HG03095 (cell line): ENCODE results near the gene PARM1.

Source experiments
- ATAC-seq: cut with Tn5 transposase; IDR thresholded peaks from one replicate; pipeline ENCODE4 v1.9.1; 2021; ENCODE audit warnings: moderate library complexity; ENCODE audit not compliant: unreplicated experiment

PARM1 gene

DNA sequence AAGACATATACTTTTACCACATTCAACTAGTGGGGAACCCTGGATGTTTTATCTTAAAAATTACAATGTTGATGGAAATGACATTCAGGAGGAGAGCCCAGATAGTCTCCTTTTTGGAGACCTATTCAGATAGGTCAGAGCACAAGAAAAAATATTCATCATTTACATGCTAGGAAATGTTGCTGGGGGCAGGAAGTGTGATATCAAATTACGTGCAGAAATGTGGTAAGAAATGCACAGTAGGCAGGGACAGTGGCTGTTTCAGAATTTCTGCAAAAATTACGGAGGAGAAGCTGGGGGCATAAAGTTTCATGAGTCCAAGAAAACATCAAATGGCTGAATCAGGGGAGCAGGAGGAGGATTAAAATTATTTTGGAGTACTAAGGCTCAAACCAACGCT is 8.2 kb downstream of the PARM1 start:
- ATAC-seq = no peak

DNA sequence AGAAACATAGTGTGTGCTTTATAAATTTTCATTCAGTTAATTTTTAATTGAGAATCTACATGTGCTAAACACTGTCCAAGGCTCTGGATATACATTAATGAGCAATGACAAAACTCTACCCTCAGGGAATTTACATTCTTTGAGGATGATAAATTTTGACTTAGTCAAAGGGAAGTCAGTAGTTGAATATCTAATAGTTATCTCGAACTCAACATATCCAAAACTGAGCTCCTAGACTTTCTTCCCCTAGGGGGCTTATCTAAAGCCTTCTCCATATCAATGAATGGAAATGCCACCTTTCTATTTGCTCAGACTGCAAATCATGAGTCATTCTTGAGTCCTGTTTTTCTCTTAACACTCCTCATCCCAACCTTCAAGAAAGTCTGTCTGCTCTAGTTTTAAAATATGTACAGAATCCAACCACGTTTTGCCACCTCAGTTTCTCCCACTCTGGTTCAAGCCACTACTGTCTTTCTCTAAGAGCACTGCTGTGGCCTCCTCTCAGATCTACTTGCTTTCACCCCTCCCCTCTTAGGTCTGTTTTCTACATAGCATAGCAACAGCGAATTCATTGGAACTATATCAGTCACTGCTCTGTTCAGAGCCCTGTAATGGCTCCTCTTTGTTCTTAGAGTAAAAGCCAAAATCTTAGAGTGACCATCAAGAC is 9.5 kb downstream of the PARM1 start:
- ATAC-seq = no peak

DNA sequence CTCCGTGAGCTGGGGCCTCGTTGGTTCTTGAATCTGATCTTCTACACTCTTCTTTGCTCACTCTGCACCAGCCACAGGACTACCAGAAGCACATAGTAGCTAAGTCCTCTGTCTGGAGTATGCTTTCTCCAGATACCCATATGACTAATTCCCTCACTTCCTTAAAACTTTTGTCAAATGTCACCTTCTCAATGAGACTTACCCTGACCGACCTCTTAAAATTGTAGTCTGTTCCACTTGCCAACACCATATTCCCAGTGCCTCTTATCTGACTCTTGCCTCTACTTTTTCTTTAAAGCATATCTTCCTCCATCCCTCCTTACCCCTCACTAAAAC is 10.0 kb downstream of the PARM1 start:
- no peak for ATAC-seq

- peak; percentile 55 for ATAC-seq
Observed at GRCh38 chr4:74944354-74944793, 11.5 kb downstream of the PARM1 start.

DNA sequence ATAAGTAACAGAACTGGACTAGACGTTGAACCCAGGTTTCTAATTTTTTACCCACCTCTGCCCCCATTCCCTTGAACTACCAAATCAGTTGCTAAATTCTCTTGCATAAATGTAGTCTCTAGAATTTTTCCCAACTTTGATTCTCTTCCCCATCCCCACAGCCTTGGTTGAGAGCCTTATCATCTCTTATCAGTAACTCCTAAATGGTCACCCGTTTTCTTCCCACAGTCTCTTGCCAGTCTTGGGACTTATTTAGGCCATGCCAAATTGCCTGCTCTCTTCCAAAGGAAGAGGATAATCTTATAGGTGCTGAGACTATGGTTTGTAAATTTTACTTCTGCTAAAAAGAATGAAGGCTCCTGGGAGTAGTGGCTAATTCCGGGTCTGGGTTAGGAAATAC is 13.3 kb downstream of the PARM1 start:
- no peak for ATAC-seq

DNA sequence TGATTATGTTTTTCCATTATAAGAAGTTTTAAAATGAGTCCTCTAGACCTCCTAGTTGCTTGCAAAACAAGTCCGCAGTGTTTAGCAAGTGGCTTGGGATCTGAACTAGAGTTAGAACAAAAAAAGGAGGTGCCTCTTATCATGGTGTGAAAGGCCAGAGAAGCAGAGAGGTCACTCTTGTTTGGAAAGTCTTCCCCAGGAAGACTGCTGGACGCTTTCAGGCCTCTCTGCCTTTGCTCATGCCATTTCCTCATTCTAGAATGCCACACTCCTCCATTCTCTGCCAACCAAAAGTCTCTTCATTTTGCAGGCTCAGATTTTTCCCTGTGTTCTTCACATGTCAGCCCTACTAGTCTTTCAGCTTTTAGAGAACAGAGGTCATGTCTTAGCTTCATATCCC is 14.9 kb downstream of the PARM1 start:
- ATAC-seq = no peak

DNA sequence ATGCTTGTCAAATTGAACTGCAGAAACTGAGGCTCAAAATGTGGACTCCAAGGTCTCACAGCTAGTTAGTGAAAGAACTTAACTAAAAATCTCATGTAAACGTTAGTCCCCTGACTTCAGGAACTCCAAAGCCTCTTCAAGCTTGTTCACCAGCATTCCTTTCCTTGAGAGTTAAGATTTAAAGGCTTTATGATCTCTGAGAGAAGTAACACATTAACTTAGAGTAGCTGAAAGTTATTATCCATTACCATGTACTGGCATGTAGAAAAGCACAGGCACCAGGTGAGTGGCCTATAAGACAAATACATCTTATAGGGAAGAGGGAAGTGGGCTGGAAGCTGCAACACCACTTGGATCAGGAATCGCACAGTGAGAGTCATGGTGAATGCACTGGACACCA is 15.3 kb downstream of the PARM1 start:
- no peak for ATAC-seq

DNA sequence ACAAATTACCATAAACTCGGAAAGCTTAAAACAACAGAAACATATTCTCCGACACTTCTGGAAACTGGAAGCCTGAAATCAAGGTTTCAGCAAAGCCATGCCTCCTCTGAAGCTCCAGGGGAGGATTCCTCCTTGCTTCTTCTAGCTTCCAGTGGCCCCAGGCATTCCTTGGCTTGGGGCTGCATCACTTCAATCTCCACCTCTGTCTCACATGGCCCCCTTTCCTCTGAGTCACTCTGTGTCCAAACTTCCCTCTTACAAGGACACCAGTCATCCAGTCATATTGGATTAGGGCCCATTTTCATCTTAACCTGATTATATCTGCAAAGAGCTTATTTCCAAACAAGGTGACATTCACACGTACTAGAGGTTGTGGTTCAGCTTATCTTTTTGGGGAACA is 17.3 kb downstream of the PARM1 start:
- ATAC-seq = no peak

GRCh38 chr4:74950882-74951281 is 18.0 kb downstream of the PARM1 start:
- no peak for ATAC-seq

GRCh38 chr4:74953647-74954046 is 20.7 kb downstream of the PARM1 start:
- no peak for ATAC-seq

DNA sequence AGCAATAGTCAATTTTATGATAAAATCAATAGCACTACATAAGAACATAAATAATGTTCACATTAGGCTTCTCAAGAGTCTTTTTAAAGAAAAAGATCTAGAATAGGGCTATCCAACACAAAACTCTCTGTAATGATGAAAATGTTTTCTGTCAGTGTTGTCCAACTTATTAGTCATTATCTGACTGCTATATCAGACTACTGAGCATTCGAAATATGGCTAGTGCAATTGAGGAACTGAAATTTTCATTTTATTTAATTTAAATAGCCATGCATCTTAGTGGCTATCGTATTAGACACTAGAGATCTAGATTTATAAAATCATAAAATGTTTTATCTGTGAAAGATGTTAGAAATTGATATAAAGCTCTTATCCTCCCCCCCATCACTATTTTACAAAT is 26.0 kb downstream of the PARM1 start:
- no peak for ATAC-seq

GRCh38 chr4:74961230-74961629 is 28.3 kb downstream of the PARM1 start:
- no peak for ATAC-seq

GRCh38 chr4:74962584-74962983 is 29.7 kb downstream of the PARM1 start:
- ATAC-seq = no peak

- no peak for ATAC-seq
Observed at GRCh38 chr4:74964311-74964710, 31.4 kb downstream of the PARM1 start.

DNA sequence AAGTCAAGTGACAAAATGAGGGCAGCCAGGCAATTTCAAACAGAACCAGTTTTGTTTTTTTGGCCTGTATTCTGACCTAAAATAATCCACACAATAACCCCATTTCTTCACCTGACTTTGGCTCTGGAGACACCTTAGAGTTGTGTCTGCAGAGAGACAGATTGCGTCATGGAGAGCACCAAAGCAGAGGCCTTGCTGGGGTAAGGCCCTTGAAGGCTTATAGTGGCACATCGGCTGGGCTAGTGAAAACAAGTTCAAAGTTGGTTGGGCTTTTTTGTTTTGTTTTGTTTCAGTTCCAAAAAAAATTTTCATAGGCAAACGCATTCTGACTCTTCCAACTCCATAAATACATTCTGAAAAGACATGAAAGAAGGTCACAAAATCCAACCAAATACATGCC is 34.4 kb downstream of the PARM1 start:
- no peak for ATAC-seq

- no peak for ATAC-seq
Observed at GRCh38 chr4:74968456-74969164, 35.7 kb downstream of the PARM1 start.

- ATAC-seq = no peak
Observed at GRCh38 chr4:74969507-74970474, 36.9 kb downstream of the PARM1 start.

DNA sequence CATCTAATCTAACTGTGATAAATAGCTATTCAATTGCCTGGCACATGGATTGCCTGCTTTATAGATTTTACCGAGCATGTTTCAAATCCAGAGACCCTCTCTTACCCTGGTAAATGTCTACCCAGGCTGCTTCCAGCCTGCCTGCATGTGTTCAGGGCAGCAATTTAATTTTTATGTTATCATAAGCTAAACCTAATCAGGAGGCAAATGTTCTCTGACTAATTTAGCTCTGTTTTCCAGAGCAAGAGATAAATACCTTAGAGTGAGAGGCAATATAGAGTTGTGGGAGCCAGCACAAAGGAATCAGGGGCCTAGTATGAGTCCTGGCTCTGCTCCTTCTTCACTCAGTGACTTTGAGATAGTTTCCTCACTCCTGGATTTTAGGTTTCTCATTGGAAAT is 37.7 kb downstream of the PARM1 start:
- no peak for ATAC-seq

- ATAC-seq = no peak
Observed at GRCh38 chr4:74971862-74972261, 38.9 kb downstream of the PARM1 start.

DNA sequence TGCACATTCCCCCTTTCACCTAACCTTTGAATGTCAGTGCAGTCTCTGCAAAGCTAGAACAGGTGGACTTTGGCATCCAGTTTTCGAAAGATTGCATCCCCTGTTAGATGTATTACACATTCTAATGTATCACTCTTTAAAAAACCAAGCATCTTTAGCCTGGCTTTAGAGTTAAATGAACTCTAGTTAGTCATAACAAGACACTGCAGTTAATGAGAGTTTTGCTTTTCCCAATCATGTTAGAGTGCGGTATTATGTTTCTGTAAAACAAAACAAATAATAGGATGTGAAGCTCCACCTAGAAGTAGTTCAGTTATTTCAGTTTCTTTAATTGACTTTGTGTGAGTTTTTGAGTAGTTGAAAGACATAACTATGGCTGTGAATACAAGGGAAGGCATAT is 42.2 kb downstream of the PARM1 start:
- ATAC-seq = no peak
